IMR-90 (cell line): ENCODE data around the gene OR1Q1. TPM values are rescaled to one million over a fixed set of nuclear protein-coding genes. Genes with fewer than 3 reads are reported as not detected.

ENCODE experiments used
- ATAC-seq: fragments of 200-7000 bp; cut with Tn5 transposase; 2 replicates; pipeline ENCODE4 v1.9.1; 2020; ENCODE audit warnings: low read depth, mild to moderate bottlenecking, moderate library complexity
- BruUV-seq: library from RNA; stranded (reverse); fragments of 400-500 nt; replicated peaks from 2 replicates; lab custom pipeline; 2021; lab: Mats Ljungman, UMichigan
- CTCF ChIA-PET: fragments of 300-600 bp; formaldehyde crosslinking; extraction: SDS; loops from one replicate; lab custom pipeline; 2021; ENCODE audit warnings: antibody characterized with exemption; lab: Yijun Ruan, JAX
- POLR2A ChIA-PET: fragments of 300-600 bp; sonication (Branson Sonifier 250); formaldehyde crosslinking; loops from one replicate; lab custom pipeline; 2022; ENCODE audit warnings: antibody characterized with exemption; ENCODE audit not compliant: unreplicated experiment; lab: Charles Lee
- DNase-seq: peaks from one replicate; pipeline ENCODE4 v3.0.0; 2013
- H2AFZ ChIP-seq: replicated peaks from 2 replicates; pipeline ENCODE3; 2013; ENCODE audit warnings: low read length, mild to moderate bottlenecking; ENCODE audit not compliant: poor library complexity
- H2AK5ac ChIP-seq: 2 replicates; pipeline ENCODE4 v1.6.1; 2013; ENCODE audit warnings: low read depth, low read length, inconsistent platforms
- H2AK9ac ChIP-seq: replicated peaks from 2 replicates; pipeline ENCODE3; 2013; ENCODE audit warnings: mild to moderate bottlenecking, low read depth, low read length, moderate library complexity; ENCODE audit not compliant: poor library complexity
- H2BK120ac ChIP-seq: 2 replicates; pipeline ENCODE4 v1.6.1; 2013; ENCODE audit warnings: low read depth, low read length, inconsistent platforms
- H2BK15ac ChIP-seq: 3 replicates; pipeline ENCODE4 v1.6.1; 2013; ENCODE audit warnings: low read depth, low read length, inconsistent platforms
- H2BK20ac ChIP-seq: 2 replicates; pipeline ENCODE4 v1.6.1; 2013; ENCODE audit warnings: low read depth, mild to moderate bottlenecking, inconsistent platforms, low read length, moderate library complexity
- H2BK5ac ChIP-seq: 2 replicates; pipeline ENCODE4 v1.6.1; 2013; ENCODE audit warnings: mild to moderate bottlenecking, low read depth, low read length, inconsistent platforms; ENCODE audit not compliant: poor library complexity, severe bottlenecking
- H3K14ac ChIP-seq: replicated peaks from 2 replicates; pipeline ENCODE4 v1.6.1; 2013; ENCODE audit warnings: low read depth, low read length, inconsistent platforms
- H3K18ac ChIP-seq: 2 replicates; pipeline ENCODE4 v1.6.1; 2013; ENCODE audit warnings: low read depth, low read length, control low read depth
- H3K23ac ChIP-seq: 2 replicates; pipeline ENCODE4 v1.6.1; 2013; ENCODE audit warnings: low read depth, low read length, inconsistent platforms
- H3K27ac ChIP-seq: 2 replicates; pipeline ENCODE4 v1.5.1; 2013; ENCODE audit warnings: mild to moderate bottlenecking, control low read depth, low read length; ENCODE audit not compliant: insufficient read depth
- H3K27me3 ChIP-seq: 2 replicates; pipeline ENCODE4 v1.6.1; 2013; ENCODE audit warnings: low read length; ENCODE audit not compliant: control insufficient read depth, insufficient read depth
- H3K36me3 ChIP-seq: 2 replicates; pipeline ENCODE4 v1.6.1; 2013; ENCODE audit warnings: low read length, mixed read lengths; ENCODE audit not compliant: control insufficient read depth, insufficient read depth
- H3K4ac ChIP-seq: 2 replicates; pipeline ENCODE4 v1.6.1; 2013; ENCODE audit warnings: low read depth, low read length, inconsistent platforms
- H3K4me1 ChIP-seq: 2 replicates; pipeline ENCODE4 v1.6.1; 2013; ENCODE audit warnings: low read length, mixed read lengths; ENCODE audit not compliant: control insufficient read depth, insufficient read depth
- H3K4me2 ChIP-seq: 2 replicates; pipeline ENCODE4 v1.6.1; 2013; ENCODE audit warnings: low read depth, mild to moderate bottlenecking, control low read depth, low read length, moderate library complexity
- H3K4me3 ChIP-seq: 2 replicates; pipeline ENCODE4 v1.5.1; 2013; ENCODE audit warnings: low read depth, mild to moderate bottlenecking, control low read depth, low read length, moderate library complexity; ENCODE audit not compliant: insufficient read depth
- H3K56ac ChIP-seq: 2 replicates; pipeline ENCODE4 v1.6.1; 2013; ENCODE audit warnings: low read length, inconsistent platforms; ENCODE audit not compliant: insufficient read depth; ENCODE audit errors: extremely low read depth
- H3K79me1 ChIP-seq, 2 experiments: 2 replicates each; pipeline ENCODE4 v1.6.1; 2013; ENCODE audit warnings: low read length in 2 of 2, inconsistent platforms in 1 of 2, low read depth in 1 of 2
- H3K9ac ChIP-seq: 2 replicates; pipeline ENCODE4 v1.6.1; 2013; ENCODE audit warnings: low read depth, low read length, control low read depth
- H3K9me1 ChIP-seq: 2 replicates; pipeline ENCODE4 v1.6.1; 2013; ENCODE audit warnings: low read length, inconsistent platforms; ENCODE audit not compliant: insufficient read depth
- H3K9me3 ChIP-seq: 2 replicates; pipeline ENCODE4 v1.6.1; 2013; ENCODE audit warnings: low read length; ENCODE audit not compliant: control insufficient read depth, insufficient read depth
- H4K20me1 ChIP-seq: 2 replicates; pipeline ENCODE4 v1.6.1; 2013; ENCODE audit warnings: low read length, inconsistent platforms; ENCODE audit not compliant: insufficient read depth
- H4K5ac ChIP-seq: 2 replicates; pipeline ENCODE4 v1.6.1; 2013; ENCODE audit warnings: mild to moderate bottlenecking, low read depth, low read length, control low read depth
- H4K8ac ChIP-seq, 2 experiments: 2 replicates each; pipeline ENCODE4 v1.6.1; 2013; ENCODE audit warnings: low read depth in 2 of 2, low read length in 2 of 2, control low read depth in 1 of 2, inconsistent platforms in 1 of 2
- H4K91ac ChIP-seq: 2 replicates; pipeline ENCODE4 v1.6.1; 2013; ENCODE audit warnings: low read depth, low read length, inconsistent platforms; ENCODE audit not compliant: insufficient read depth
- CEBPB ChIP-seq: IDR thresholded peaks from 2 replicates; pipeline ENCODE4 v1.6.1; 2012; ENCODE audit warnings: low read depth, low read length, improper control_type of control experiment
- CHD1 ChIP-seq: IDR thresholded peaks from 2 replicates; pipeline ENCODE4 v1.6.1; 2012; ENCODE audit warnings: low read depth, low read length, improper control_type of control experiment
- FOS ChIP-seq: fragments of 150-350 bp; IDR thresholded peaks from 2 replicates; pipeline ENCODE4 v1.6.1; 2016; ENCODE audit warnings: low read depth, low read length
- MAZ ChIP-seq: IDR thresholded peaks from 2 replicates; pipeline ENCODE4 v1.6.1; 2012; ENCODE audit warnings: low read depth, mild to moderate bottlenecking, low read length, improper control_type of control experiment, moderate library complexity, borderline replicate concordance
- MXI1 ChIP-seq: IDR thresholded peaks from 2 replicates; pipeline ENCODE4 v1.6.1; 2012; ENCODE audit warnings: low read depth, mild to moderate bottlenecking, low read length, moderate library complexity, borderline replicate concordance
- RFX5 ChIP-seq: IDR thresholded peaks from 2 replicates; pipeline ENCODE4 v1.8.0; 2012; ENCODE audit warnings: low read depth, mild to moderate bottlenecking, low read length, moderate library complexity
- SMC3 ChIP-seq: fragments of 150-350 bp; IDR thresholded peaks from 2 replicates; pipeline ENCODE4 v1.6.1; 2016; ENCODE audit warnings: low read depth, mild to moderate bottlenecking, antibody characterized with exemption, low read length, moderate library complexity
- USF2 ChIP-seq: fragments of 150-350 bp; IDR thresholded peaks from 2 replicates; pipeline ENCODE4 v1.6.1; 2017; ENCODE audit warnings: mild to moderate bottlenecking, antibody characterized with exemption, low read length, low read depth
- WGBS, 2 experiments: methylation state at CpG; one replicate each; pipeline versions ENCODE4 v1.1.5 to v1.1.7; 2013; ENCODE audit warnings: missing lambda C conversion rate in 2 of 2; ENCODE audit not compliant: insufficient read length in 1 of 2; ENCODE audit errors: extremely low coverage in 2 of 2; 5-methylcytosine and 5-hydroxymethylcytosine counted together
- dilution Hi-C: fragments of 300-500 bp; cut with HindIII; formaldehyde crosslinking; loops from one replicate; pipeline ENCODE4 v1.14.3; 2018; ENCODE audit warnings: low sequenced_read_pairs; ENCODE audit not compliant: unreplicated experiment
- in situ Hi-C: fragments of 300-500 bp; cut with MboI; formaldehyde crosslinking; loops from 3 replicates; pipeline ENCODE4 v1.14.3; 2019; ENCODE audit warnings: low sequenced_read_pairs, inconsistent platforms, mixed read lengths
- intact Hi-C: fragments of 100-400 bp; cut with micrococcal nuclease; formaldehyde crosslinking; loops from 2 replicates; pipeline ENCODE4 v1.10.0; 2022
- polyA plus RNA-seq, 3 experiments: library from polyadenylated mRNA; depleted of rRNA; stranded (reverse); fragments of >200 nt; gene quantifications; 2 replicates each; pipeline ENCODE4 v1.2.3, GENCODE V29; 2012; ENCODE audit warnings: low replicate concordance in 1 of 3
- total RNA-seq: library from RNA; depleted of rRNA; stranded (reverse); fragments of >200 nt; gene quantifications from 2 replicates; pipeline ENCODE4 v1.2.3, GENCODE V29; 2012

OR1Q1 gene
- total and polyA plus RNA-seq, 2 of the 4 experiments (the other 2 are of a cell fraction): not detected

- Histone ChIP-seq H3K9me3 (no peaks in the 10 kb centered on the region), H2BK20ac (no peak within 1 kb of the TSS), H3K14ac (no peak within 1 kb of the TSS), H3K23ac (no peak within 1 kb of the TSS), H2AFZ (no peak within 1 kb of the TSS), H3K79me1 (no peaks in the 10 kb centered on the region), H2AK9ac (no peak within 1 kb of the TSS), H2BK5ac (no peak within 1 kb of the TSS), H2BK15ac (no peak within 1 kb of the TSS), H2AK5ac (no peak within 1 kb of the TSS), H3K4ac (no peak within 1 kb of the TSS), H4K20me1 (no peaks in the 10 kb centered on the region), H3K4me3 (no peak within 1 kb of the TSS), H4K8ac (no peak within 1 kb of the TSS), H2BK120ac (no peak within 1 kb of the TSS), H3K18ac (no peak within 1 kb of the TSS), H4K91ac (no peak within 1 kb of the TSS), H3K9me1 (no peaks in the 10 kb centered on the region), H3K36me3 (no peaks in the 10 kb centered on the region), H3K9ac (no peak within 1 kb of the TSS), H3K4me1 (no peaks in the 10 kb centered on the region), H3K56ac (no peak within 1 kb of the TSS), H4K5ac (no peak within 1 kb of the TSS), H3K27me3 (no peaks in the 10 kb centered on the region), H3K27ac (no peak within 1 kb of the TSS), H3K4me2 (no peak within 1 kb of the TSS)
- no TSS peak for BruUV-seq
- TF ChIP-seq MAZ (no peak), RFX5 (no peak), CEBPB (no peak), USF2 (no peak), MXI1 (no peak), FOS (no peak), SMC3 (no peak), CHD1 (no peak)
- dilution Hi-C loops (no loop called here), in situ Hi-C loops (no loop called here), intact Hi-C loops (loop anchor here (5.0 kb wide), 1 partner anchor 45 kb away; the partner anchor contains the start of gene OR1Q1)
- DNase-seq (no peak), ATAC-seq (no peak)
- no CpG with 5 or more reads among the region's 3 CpGs for WGBS, 2 experiments
- CTCF ChIA-PET: interaction anchor here (1.0 kb wide), 1 partner anchor 159 kb away, joined by 3 read pairs; no protein-coding TSS in a partner anchor
- POLR2A ChIA-PET: no interaction called here
These were observed 43.0 kb downstream of the OR1Q1 start, which contains the start of gene OR1B1 for GRCh38 chr9:122657527-122657926. Gene OR1B1 (minus strand): TSS chr9:122657627.
